A549 (cell line): ENCODE measurements around the gene SLC22A31.

Experiments used
- CEBPB ChIP-seq, 2 experiments: fragments of >200 bp in 1 of 2; sonication (Bioruptor Twin) in 1 of 2; formaldehyde crosslinking in 1 of 2; IDR thresholded peaks; 2 replicates each; pipeline ENCODE4 v1.6.1; 2012 to 2016
- EHMT2 ChIP-seq: fragments of 200-600 bp; sonication (generic); IDR thresholded peaks from 2 replicates; pipeline ENCODE4 v1.6.1; 2016; ENCODE audit warnings: antibody characterized with exemption, low read depth, mild to moderate bottlenecking, moderate library complexity
- EP300 ChIP-seq, 2 experiments: fragments of >200 bp; sonication (Bioruptor Twin); formaldehyde crosslinking; IDR thresholded peaks; 2 replicates in 1 of 2; 3 replicates in 1 of 2; pipeline ENCODE4 v1.6.1; 2016 to 2017
- HDAC2 ChIP-seq: fragments of 200-600 bp; sonication (generic); IDR thresholded peaks from 2 replicates; pipeline ENCODE4 v1.6.1; 2016
- JUN ChIP-seq, 2 experiments: fragments of >200 bp; sonication (Bioruptor Twin); formaldehyde crosslinking; IDR thresholded peaks; 2 replicates in 1 of 2; 3 replicates in 1 of 2; pipeline ENCODE4 v1.6.1; 2016 to 2017
- MAZ ChIP-seq: fragments of 150-350 bp; IDR thresholded peaks from 2 replicates; pipeline ENCODE4 v1.6.1; 2014; ENCODE audit warnings: antibody characterized with exemption, low read depth, low read length, borderline replicate concordance
- POLR2A ChIP-seq: IDR thresholded peaks from 2 replicates; pipeline ENCODE4 v1.6.1; 2012; ENCODE audit warnings: mild to moderate bottlenecking, low read length
- RAD21 ChIP-seq, 2 experiments: fragments of >200 bp in 1 of 2; sonication (Bioruptor Twin) in 1 of 2; formaldehyde crosslinking in 1 of 2; IDR thresholded peaks in 1 of 2; conservative IDR thresholded peaks in 1 of 2; 2 replicates in 1 of 2; 3 replicates in 1 of 2; pipeline ENCODE4 v1.6.1; 2012 to 2018; ENCODE audit warnings: inconsistent platforms in 1 of 2
- RNF2 ChIP-seq: fragments of 200-600 bp; sonication (generic); IDR thresholded peaks from 2 replicates; pipeline ENCODE4 v1.6.1; 2016; ENCODE audit warnings: low read depth, mild to moderate bottlenecking, antibody characterized with exemption, moderate library complexity, borderline replicate concordance
- TP53 ChIP-seq: fragments of 250-450 bp; sonication (Bioruptor Pico); IDR thresholded peaks from 2 replicates; pipeline ENCODE4 v1.5.0; 2021; ENCODE audit warnings: mild to moderate bottlenecking, moderate library complexity
- TF ChIP-seq, protein P1 (sequence below): fragments of >200 bp; sonication (Bioruptor Twin); formaldehyde crosslinking; IDR thresholded peaks from 3 replicates; pipeline ENCODE4 v1.5.1; 2016
- TF ChIP-seq, protein P2 (sequence below): IDR thresholded peaks from 2 replicates; pipeline ENCODE4 v1.6.1; 2012
- TF ChIP-seq, protein P3 (sequence below): fragments of 200-600 bp; sonication (generic); IDR thresholded peaks from 2 replicates; pipeline ENCODE4 v1.6.1; 2016; ENCODE audit warnings: antibody characterized with exemption, mild to moderate bottlenecking, moderate library complexity

DNA sequence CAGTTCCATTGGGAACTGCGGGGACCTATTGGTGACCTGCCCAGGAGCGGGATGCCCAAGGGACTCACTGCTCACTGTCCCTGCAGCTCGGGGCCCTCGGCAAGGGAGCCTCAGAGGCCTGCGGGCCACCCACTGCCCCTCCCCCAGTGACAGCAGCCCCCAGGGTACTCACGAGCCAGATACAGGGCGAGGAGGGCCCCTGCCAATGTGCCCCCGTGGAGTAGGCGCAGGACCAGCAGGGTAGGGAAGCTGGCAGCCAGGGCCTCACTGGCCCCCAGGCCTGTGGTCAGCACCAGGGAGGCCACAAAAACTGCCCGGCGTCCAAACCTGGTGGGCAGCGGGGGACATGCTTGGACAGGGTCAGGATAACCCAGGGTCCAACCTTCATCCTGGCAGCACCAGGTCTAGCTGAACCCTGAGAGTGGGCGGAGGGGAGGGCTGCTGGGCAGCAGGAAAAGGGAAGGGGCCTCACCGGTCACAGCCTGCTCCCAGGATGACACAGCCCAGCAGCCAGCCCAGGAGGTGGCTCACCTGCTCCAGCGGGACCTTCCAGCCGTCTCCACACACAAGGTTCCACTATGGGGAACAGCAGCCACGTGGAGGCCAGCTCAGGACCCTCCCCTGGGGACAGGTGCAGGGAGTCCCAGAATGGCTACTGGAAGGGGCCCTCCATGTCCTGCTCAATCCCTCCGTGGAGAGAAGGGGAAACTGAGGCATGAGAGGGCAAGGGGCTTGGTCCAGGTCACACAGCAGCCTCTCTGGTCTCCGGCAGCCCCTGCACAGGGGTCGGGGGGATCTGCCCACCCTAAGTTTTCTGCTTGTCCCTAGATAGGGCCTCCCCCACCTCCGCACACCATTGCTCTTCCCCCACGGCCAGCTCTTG is 855 bp downstream of the SLC22A31 start:
- TF ChIP-seq TP53 (CRISPR knock-in tag), result no peak
- TF ChIP-seq, protein P1, sequence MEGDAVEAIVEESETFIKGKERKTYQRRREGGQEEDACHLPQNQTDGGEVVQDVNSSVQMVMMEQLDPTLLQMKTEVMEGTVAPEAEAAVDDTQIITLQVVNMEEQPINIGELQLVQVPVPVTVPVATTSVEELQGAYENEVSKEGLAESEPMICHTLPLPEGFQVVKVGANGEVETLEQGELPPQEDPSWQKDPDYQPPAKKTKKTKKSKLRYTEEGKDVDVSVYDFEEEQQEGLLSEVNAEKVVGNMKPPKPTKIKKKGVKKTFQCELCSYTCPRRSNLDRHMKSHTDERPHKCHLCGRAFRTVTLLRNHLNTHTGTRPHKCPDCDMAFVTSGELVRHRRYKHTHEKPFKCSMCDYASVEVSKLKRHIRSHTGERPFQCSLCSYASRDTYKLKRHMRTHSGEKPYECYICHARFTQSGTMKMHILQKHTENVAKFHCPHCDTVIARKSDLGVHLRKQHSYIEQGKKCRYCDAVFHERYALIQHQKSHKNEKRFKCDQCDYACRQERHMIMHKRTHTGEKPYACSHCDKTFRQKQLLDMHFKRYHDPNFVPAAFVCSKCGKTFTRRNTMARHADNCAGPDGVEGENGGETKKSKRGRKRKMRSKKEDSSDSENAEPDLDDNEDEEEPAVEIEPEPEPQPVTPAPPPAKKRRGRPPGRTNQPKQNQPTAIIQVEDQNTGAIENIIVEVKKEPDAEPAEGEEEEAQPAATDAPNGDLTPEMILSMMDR, result no peak
- no peak for TF ChIP-seq EP300 (IDR thresholded peaks at IDR 0.05)
- no peak for TF ChIP-seq POLR2A
- no peak for TF ChIP-seq CEBPB (IDR thresholded peaks at IDR 0.05)
- TF ChIP-seq RNF2, result no peak
- TF ChIP-seq RAD21 (conservative IDR thresholded peaks at IDR 0.05 in 1 of 2, IDR thresholded peaks at IDR 0.05 in 1 of 2), result no peak
- no peak for TF ChIP-seq EHMT2
- TF ChIP-seq JUN (IDR thresholded peaks at IDR 0.05), result no peak
- TF ChIP-seq MAZ, result no peak
- TF ChIP-seq, protein P2, sequence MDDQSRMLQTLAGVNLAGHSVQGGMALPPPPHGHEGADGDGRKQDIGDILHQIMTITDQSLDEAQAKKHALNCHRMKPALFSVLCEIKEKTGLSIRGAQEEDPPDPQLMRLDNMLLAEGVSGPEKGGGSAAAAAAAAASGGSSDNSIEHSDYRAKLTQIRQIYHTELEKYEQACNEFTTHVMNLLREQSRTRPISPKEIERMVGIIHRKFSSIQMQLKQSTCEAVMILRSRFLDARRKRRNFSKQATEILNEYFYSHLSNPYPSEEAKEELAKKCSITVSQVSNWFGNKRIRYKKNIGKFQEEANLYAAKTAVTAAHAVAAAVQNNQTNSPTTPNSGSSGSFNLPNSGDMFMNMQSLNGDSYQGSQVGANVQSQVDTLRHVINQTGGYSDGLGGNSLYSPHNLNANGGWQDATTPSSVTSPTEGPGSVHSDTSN, result no peak
- no peak for TF ChIP-seq HDAC2
- TF ChIP-seq, protein P3, sequence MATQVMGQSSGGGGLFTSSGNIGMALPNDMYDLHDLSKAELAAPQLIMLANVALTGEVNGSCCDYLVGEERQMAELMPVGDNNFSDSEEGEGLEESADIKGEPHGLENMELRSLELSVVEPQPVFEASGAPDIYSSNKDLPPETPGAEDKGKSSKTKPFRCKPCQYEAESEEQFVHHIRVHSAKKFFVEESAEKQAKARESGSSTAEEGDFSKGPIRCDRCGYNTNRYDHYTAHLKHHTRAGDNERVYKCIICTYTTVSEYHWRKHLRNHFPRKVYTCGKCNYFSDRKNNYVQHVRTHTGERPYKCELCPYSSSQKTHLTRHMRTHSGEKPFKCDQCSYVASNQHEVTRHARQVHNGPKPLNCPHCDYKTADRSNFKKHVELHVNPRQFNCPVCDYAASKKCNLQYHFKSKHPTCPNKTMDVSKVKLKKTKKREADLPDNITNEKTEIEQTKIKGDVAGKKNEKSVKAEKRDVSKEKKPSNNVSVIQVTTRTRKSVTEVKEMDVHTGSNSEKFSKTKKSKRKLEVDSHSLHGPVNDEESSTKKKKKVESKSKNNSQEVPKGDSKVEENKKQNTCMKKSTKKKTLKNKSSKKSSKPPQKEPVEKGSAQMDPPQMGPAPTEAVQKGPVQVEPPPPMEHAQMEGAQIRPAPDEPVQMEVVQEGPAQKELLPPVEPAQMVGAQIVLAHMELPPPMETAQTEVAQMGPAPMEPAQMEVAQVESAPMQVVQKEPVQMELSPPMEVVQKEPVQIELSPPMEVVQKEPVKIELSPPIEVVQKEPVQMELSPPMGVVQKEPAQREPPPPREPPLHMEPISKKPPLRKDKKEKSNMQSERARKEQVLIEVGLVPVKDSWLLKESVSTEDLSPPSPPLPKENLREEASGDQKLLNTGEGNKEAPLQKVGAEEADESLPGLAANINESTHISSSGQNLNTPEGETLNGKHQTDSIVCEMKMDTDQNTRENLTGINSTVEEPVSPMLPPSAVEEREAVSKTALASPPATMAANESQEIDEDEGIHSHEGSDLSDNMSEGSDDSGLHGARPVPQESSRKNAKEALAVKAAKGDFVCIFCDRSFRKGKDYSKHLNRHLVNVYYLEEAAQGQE, result no peak
